CD4-positive, alpha-beta T cell treated with Interleukin-12 subunit alpha and Interleukin-12 subunit beta, for 1 hour (primary cell): Measurements from ENCODE around the gene STK39.
"Not testable (repeated sequence)": the region's sequence is repeated elsewhere in the genome, so short reads cannot be mapped to it uniquely, and the experiment has no call there.

Source experiments
- DNase-seq: peaks from one replicate; pipeline ENCODE4 v3.0.0-alpha.2; 2020

STK39 gene

GRCh38 chr2:168076731-168077130 lies 170.7 kb downstream of the STK39 start:
- no peak for DNase-seq

GRCh38 chr2:168075446-168075845 lies 171.9 kb downstream of the STK39 start:
- no peak for DNase-seq

DNA sequence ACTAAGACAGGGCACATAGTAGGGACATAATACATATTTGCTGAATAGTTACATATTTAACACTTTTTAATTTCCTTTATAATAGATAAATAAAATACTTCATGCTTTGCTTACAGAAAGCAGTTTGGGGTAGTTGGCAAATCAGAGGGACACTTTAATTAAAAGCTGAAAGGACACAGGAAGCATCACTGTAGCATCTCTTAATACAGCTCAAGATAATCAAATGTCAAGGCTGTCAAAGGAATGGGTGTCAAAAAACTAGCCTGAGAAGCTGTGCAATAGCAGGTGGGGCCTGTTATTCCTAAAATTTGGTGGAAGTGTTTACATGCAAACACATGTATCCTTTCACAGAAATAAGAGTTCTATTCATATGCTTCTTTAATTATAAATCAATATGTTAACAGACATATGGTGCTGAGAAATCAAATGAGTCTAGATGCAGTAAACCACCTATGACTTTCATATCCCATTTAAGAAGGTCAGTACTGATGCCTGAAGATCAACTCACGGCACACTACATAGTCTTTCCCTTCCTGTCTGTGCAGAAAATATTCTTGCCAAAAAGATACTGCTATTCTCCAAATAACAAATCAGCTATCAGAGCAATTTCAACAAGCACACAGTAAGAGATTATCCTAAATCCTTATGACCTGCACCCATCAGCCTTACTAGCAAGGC lies 174.6 kb downstream of the STK39 start:
- DNase-seq, result no peak

- no peak for DNase-seq
These were observed 183.1 kb downstream of the STK39 start for GRCh38 chr2:168064011-168064998.

- no peak for DNase-seq
These were observed 184.5 kb downstream of the STK39 start for GRCh38 chr2:168062936-168063335.

GRCh38 chr2:168062054-168062453 lies 185.3 kb downstream of the STK39 start:
- no peak for DNase-seq

- DNase-seq, result no peak
These were observed 186.2 kb downstream of the STK39 start for GRCh38 chr2:168060986-168061750.

- no peak for DNase-seq
These were observed 187.6 kb downstream of the STK39 start for GRCh38 chr2:168059758-168060157.

GRCh38 chr2:168058675-168059074 lies 188.7 kb downstream of the STK39 start:
- DNase-seq, result no peak

GRCh38 chr2:168056242-168056787 lies 191.1 kb downstream of the STK39 start:
- DNase-seq, result no peak

DNA sequence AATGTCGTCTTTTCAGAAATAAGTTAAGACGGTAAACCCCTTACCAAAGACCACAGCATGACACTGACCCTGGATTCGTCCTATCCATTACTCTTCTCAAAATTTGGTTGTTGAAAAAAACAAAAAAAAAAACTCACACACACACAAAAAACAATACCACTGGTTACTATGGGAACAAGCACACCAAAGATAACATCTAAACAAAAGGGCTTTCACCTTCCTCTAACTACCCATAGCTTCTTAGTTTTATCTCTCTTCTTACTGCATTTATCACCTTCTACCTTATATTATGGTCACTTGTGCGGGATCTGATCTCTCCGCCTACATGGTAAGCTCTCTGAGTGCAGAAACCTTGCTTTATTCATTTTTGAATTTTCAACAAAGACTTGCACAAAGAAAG lies 192.7 kb downstream of the STK39 start:
- DNase-seq, result peak; percentile 1

DNA sequence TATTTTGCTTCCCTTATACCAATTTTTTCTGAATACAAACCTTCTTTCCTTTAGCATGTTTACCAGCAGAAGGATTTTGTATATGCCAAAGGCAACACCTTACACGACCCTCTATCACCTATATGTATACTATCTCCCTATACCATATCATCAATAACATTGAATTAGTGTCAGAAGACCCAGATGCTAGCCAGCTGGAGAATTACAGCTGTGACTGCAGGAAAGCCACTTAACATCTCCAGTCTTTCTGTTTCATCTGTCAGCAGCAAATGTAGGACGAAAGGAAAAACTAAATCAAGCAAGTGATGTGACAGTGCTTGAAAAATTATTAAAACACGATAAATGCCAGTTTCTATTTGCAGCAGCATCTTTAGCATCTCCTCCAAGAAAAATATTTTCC lies 193.7 kb downstream of the STK39 start:
- no peak for DNase-seq

GRCh38 chr2:168052773-168053172 lies 194.6 kb downstream of the STK39 start:
- DNase-seq, result no peak

GRCh38 chr2:168050377-168050776 lies 197.0 kb downstream of the STK39 start:
- DNase-seq, result no peak

GRCh38 chr2:168049609-168050008 lies 197.8 kb downstream of the STK39 start:
- DNase-seq, result no peak

DNA sequence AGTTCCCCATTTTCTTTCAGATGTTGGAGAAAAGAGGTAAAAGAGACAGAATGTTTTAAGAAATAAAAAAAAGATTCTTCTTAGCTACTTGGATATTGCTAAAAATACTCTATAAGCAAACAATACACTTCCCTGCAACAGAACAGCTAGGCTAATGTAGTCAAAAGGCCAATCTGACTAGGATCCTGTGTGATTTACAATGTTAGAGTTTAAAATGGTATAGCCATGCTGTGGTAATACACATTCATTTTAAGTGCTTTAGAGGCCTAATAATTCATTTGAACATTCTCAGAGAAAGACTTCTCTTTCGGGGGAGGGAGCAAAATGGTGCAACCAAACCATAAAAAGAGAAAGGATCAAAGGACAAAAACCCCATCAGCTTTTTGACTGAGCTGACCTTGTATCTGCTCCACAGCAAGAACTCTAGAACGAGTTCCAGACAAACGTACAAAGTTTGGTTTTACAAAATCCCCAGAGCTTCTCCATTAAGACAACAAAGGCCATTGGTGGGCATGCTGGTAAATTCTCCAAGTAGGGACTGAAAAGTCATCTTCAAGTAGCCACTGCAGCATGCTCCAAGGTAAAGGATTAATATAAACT lies 200.2 kb downstream of the STK39 start:
- no peak for DNase-seq

DNA sequence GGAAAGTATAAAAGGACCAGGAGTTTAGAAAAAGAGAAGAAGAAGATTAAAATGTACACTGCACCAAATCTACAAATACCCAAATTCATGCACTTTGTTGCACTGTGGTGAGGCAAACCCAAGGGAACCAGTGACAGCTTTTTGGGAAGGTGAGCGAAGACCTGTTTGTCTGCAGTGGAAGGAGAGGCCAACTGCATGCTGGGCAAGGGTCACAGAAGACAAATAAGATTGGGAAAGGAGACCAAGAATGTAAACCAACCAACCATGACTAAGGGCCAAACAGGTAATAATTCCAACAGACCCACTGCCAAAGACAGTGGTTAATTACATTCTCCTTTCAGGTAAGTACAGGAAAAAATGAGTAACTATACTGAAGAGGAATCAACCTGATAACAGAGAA lies 202.8 kb downstream of the STK39 start:
- no peak for DNase-seq

- no peak for DNase-seq
These were observed 203.2 kb downstream of the STK39 start for GRCh38 chr2:168044176-168044575.

GRCh38 chr2:168042127-168042824 lies 205.1 kb downstream of the STK39 start:
- not testable (repeated sequence) for DNase-seq

- DNase-seq, result no peak
These were observed 207.5 kb downstream of the STK39 start for GRCh38 chr2:168039881-168040280.

DNA sequence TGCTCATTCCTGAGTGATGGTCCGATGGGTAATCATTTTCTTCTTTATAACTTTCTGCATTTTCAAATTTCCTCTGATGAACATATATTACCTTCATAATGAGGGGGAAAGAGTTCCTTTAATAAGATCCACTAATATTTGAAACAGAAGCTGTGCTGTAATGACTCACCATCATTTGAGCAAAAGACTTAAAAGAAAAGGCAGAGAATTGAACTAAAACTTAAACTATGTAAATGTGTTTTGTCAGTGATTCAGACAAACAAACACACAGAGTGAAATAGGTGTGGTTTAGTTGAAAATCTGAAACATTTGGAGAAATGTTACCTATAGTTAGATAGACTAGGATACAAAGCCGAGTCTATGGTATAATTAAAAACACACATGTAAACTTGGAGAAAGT lies 209.6 kb downstream of the STK39 start:
- no peak for DNase-seq

DNA sequence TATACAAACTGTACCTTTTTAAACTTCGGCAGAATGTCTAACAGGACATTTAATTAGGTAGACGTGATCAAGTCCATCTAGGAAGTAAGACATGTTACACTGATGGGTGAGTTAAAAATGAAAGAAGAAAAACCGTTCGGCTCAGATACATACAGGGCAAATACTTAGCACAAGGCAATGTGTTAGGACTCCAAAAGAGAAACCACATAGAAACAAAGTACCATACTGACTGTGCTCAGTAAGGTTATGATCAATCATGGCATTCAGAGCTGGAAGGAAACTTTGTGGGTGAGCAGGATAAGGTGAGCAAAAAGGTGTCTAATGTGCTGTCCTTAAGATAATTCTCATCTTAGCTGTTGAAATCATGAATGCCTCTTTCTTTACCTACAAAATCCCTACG lies 211.9 kb downstream of the STK39 start:
- DNase-seq, result no peak
